Glomerular visceral epithelial cell (primary cell): ENCODE measurements around the gene PDE4B.
"Not testable (repeated sequence)": the region's sequence is repeated elsewhere in the genome, so short reads cannot be mapped to it uniquely, and the experiment has no call there.

Experiments
- DNase-seq: peaks from one replicate; pipeline ENCODE4 v3.0.0-alpha.2; 2016; ENCODE audit errors: extremely low spot score

The PDE4B gene

GRCh38 chr1:66055092-66055491 is 262.4 kb downstream of the PDE4B start:
- DNase-seq = no peak

- not testable (repeated sequence) for DNase-seq
Measured at GRCh38 chr1:66057448-66057847, 264.8 kb downstream of the PDE4B start.

- DNase-seq = no peak
Measured at GRCh38 chr1:66058558-66058957, 265.9 kb downstream of the PDE4B start.

- DNase-seq = not testable (repeated sequence)
Measured at GRCh38 chr1:66067219-66067618, 274.5 kb downstream of the PDE4B start.

- no peak for DNase-seq
Measured at GRCh38 chr1:66069976-66070876, 277.5 kb downstream of the PDE4B start.

- no peak for DNase-seq
Measured at GRCh38 chr1:66073388-66073787, 280.7 kb downstream of the PDE4B start.

GRCh38 chr1:66074147-66074546 is 281.5 kb downstream of the PDE4B start:
- no peak for DNase-seq

- no peak for DNase-seq
Measured at GRCh38 chr1:66078412-66078811, 285.7 kb downstream of the PDE4B start.

GRCh38 chr1:66083003-66083402 is 290.3 kb downstream of the PDE4B start:
- DNase-seq = no peak

- no peak for DNase-seq
Measured at GRCh38 chr1:66084442-66084841, 291.7 kb downstream of the PDE4B start.

- no peak for DNase-seq
Measured at GRCh38 chr1:66085600-66085999, 292.9 kb downstream of the PDE4B start.

- no peak for DNase-seq
Measured at GRCh38 chr1:66088787-66089186, 296.1 kb downstream of the PDE4B start.

- no peak for DNase-seq
Measured at GRCh38 chr1:66090859-66091457, 298.3 kb downstream of the PDE4B start.

GRCh38 chr1:66095190-66095589 is 302.5 kb downstream of the PDE4B start:
- no peak for DNase-seq

GRCh38 chr1:66100959-66101358 is 308.3 kb downstream of the PDE4B start:
- DNase-seq = not testable (repeated sequence)

- DNase-seq = not testable (repeated sequence)
Measured at GRCh38 chr1:66104076-66104475, 311.4 kb downstream of the PDE4B start.

- DNase-seq = no peak
Measured at GRCh38 chr1:66108624-66109023, 315.9 kb downstream of the PDE4B start.

GRCh38 chr1:66112744-66113400 is 320.2 kb downstream of the PDE4B start:
- DNase-seq = no peak

GRCh38 chr1:66119148-66119547 is 326.5 kb downstream of the PDE4B start:
- DNase-seq = no peak

GRCh38 chr1:66124670-66125069 is 332.0 kb downstream of the PDE4B start:
- no peak for DNase-seq

GRCh38 chr1:66128641-66129040 is 335.9 kb downstream of the PDE4B start:
- DNase-seq = not testable (repeated sequence)

- DNase-seq = no peak
Measured at GRCh38 chr1:66132324-66132723, 339.6 kb downstream of the PDE4B start.

GRCh38 chr1:66134004-66134403 is 341.3 kb downstream of the PDE4B start:
- no peak for DNase-seq
